Measurements from ENCODE around the gene SRP9. TPM values are rescaled to one million over a fixed set of nuclear protein-coding genes. Genes with fewer than 3 reads are reported as not detected.

SRP9 gene
- total RNA-seq: 297 and 324 TPM in 2 replicates

DNA sequence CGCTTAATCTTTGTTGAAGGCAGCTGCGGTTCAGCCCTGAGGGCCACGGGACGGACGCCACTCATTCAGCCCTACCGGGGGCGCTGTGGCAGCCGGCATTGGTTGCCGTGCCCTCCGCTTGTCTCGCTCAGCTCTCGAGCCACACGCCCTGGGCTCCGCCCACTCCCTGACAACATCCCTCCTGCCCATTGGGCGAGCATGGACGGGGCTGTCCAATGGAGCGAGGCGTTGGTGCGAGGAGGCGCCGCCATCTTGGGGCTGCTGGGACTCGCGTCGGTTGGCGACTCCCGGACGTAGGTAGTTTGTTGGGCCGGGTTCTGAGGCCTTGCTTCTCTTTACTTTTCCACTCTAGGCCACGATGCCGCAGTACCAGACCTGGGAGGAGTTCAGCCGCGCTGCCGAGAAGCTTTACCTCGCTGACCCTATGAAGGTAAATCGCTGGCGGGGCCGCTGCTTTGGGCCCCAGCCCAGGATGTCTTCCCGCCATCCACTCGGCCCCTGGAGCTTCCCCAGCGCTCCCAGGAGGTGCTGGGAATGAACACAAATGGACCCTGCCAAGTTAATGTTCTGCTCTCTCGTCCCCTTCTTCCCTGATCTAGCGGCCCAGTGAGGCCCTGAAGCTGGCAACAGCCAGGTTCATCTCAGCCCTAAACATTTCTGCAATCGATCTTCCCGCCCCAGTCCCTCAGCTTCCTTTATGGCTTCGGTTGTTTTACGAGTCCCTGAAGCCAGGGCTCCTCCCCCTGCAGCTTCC is at the start of gene SRP9:
TSS of gene SRP9 (plus strand) at position 244 of the 754 bp plus-strand sequence. CDS start at position 359, 115 bp downstream.

GRCh38 chr1:225809842-225810578 is 32.4 kb downstream of the SRP9 start, which contains the start of gene EPHX1:
Gene EPHX1, plus strand, starts transcription at chr1:225810124. Its CDS starts 18,606 bp downstream, at chr1:225828730.

Other genes with a start within 250 kb of the SRP9 start
- gene ENAH, start 124.7 kb upstream of the SRP9 start, total RNA-seq: 45.1 and 47.0 TPM in 2 replicates
- 39.4 and 43.9 TPM in 2 replicates for gene EPHX1, start 32.3 kb downstream of the SRP9 start, total RNA-seq
- 8.8 and 10.2 TPM in 2 replicates for gene TMEM63A, start 104.6 kb downstream of the SRP9 start, total RNA-seq
- not detected in 2 replicates for gene LEFTY1, start 111.3 kb downstream of the SRP9 start, total RNA-seq
- 41.6 and 45.2 TPM in 2 replicates for gene PYCR2, start 146.4 kb downstream of the SRP9 start, total RNA-seq
- not detected in 2 replicates for gene LEFTY2, start 163.4 kb downstream of the SRP9 start, total RNA-seq
- gene SDE2, start 221.5 kb downstream of the SRP9 start, total RNA-seq: 11.9 and 13.5 TPM in 2 replicates